Stimulated activated CD8-positive, alpha-beta memory T cell treated with anti-CD3 and anti-CD28 coated beads, Interleukin-15, amount 100 ng/mL, for 24 hours (primary cell): ENCODE results near the gene TIAM2.

ENCODE experiments used
- DNase-seq: peaks from one replicate; pipeline ENCODE4 v3.0.0-alpha.2; 2020; ENCODE audit warnings: low read depth

Gene TIAM2

GRCh38 chr6:155130161-155130853 lies 135.2 kb downstream of the TIAM2 start:
- DNase-seq: no peak

- DNase-seq: no peak
Observed at GRCh38 chr6:155132617-155133016, 137.5 kb downstream of the TIAM2 start.

- no peak for DNase-seq
Observed at GRCh38 chr6:155141002-155141401, 145.9 kb downstream of the TIAM2 start.

GRCh38 chr6:155141512-155141911 lies 146.4 kb downstream of the TIAM2 start:
- DNase-seq: no peak

GRCh38 chr6:155142168-155143028 lies 147.3 kb downstream of the TIAM2 start:
- DNase-seq: no peak

- DNase-seq: no peak
Observed at GRCh38 chr6:155143029-155143577, 148.0 kb downstream of the TIAM2 start.

- no peak for DNase-seq
Observed at GRCh38 chr6:155143578-155144106, 148.5 kb downstream of the TIAM2 start.

- DNase-seq: no peak
Observed at GRCh38 chr6:155146205-155146604, 151.1 kb downstream of the TIAM2 start.

GRCh38 chr6:155147958-155148663 lies 153.0 kb downstream of the TIAM2 start:
- no peak for DNase-seq

- DNase-seq: no peak
Observed at GRCh38 chr6:155150967-155151671, 156.0 kb downstream of the TIAM2 start.

GRCh38 chr6:155152211-155153076 lies 157.3 kb downstream of the TIAM2 start:
- no peak for DNase-seq

- DNase-seq: no peak
Observed at GRCh38 chr6:155154158-155154830, 159.2 kb downstream of the TIAM2 start.

- DNase-seq: no peak
Observed at GRCh38 chr6:155155787-155156447, 160.8 kb downstream of the TIAM2 start.

- no peak for DNase-seq
Observed at GRCh38 chr6:155157101-155157500, 162.0 kb downstream of the TIAM2 start.

GRCh38 chr6:155158030-155158843 lies 163.1 kb downstream of the TIAM2 start:
- DNase-seq: no peak

- DNase-seq: no peak
Observed at GRCh38 chr6:155162682-155163081, 167.6 kb downstream of the TIAM2 start.

- no peak for DNase-seq
Observed at GRCh38 chr6:155163601-155164000, 168.5 kb downstream of the TIAM2 start.

- DNase-seq: no peak
Observed at GRCh38 chr6:155165029-155165710, 170.1 kb downstream of the TIAM2 start.
